HG03064 (cell line): ENCODE results near the gene C20orf204.

Experiments used
- ATAC-seq: cut with Tn5 transposase; IDR thresholded peaks from one replicate; pipeline ENCODE4 v1.9.1; 2021; ENCODE audit warnings: low read depth; ENCODE audit not compliant: unreplicated experiment

The C20orf204 gene

DNA sequence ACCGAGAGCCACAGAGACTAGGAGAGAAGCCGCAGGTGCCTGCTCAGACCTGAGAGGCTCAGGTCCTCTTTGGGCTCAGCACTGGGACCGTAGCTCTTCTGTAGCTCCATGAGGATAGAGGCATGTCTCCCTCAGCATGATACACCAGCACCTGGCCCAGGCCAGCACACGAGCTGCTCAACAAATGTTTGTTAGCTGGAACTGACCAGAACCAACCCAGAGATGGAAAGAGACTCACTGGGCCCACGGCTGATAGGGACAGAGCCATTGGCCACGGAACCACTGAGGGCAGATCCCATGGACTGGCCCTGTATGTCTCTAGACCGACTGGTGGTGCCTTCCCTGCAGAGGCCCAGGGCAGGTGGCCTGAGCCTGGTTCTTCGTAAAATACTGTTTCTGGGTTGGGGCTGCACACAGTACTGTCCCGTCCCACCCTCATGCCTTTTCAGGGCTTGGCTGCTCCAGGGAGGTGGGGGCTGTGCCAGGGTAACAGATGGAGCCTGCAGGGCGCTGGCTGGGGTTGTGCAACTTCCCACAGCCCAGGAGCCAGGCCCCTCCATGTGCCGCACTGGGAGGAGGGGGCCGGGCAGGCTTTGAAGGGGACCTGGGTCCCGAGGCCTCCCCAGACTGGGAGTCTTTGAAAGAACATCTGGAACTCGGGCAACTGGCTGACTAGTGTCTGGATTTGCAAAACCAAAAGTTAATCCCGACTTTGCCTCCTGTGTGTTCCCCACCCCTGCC, 5.2 kb downstream of the C20orf204 start:
- no peak for ATAC-seq

DNA sequence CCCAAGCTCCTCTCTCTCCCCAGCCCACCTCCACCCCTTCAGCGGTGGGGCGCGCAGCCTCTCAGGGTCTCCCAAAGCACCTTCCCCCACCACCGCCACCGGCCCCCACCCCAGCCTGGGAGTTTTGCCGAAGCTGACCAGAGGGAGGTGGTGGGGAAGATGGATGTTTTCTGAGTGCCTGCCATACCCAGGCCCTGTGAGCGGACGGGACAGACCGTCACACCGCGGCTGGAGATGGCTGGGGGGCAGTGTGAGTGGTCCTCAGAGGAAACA, 5.7 kb downstream of the C20orf204 start:
- no peak for ATAC-seq

DNA sequence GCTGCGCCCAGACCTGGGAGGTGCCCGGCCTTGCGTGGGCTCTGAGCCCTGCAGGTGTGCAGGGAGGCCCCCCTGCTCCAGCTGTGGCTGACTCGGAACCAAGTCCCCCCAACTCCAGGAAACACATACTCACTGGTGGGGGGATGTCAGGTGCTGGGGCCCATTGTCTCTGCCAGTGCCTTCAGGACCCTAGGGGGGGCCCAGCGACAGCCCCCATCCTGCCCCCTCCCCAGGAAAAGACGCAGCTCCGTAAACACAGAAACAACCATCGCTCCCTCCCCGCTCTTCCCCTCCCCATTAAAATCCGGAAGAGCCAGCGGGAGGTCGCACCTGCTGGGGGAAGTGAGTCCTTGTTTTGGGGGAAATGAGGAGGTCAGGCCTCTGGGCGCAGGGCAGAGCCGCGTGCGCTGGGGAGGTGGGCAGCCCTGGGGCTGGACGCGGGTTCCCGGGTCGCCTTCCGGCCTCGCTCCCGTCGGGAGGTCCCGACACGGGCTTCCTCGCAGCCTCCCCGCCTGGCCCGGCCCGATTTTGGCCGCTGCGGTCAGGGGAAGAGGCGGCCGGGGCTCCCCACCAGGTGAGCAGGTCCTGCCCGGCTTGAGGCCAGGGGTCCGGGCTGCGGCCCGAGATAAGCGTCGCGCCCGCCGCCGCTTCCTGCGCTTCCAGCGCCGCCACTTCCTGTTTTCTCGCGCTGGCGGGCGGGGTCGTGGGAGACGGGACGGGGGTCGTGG, 6.2 kb downstream of the C20orf204 start:
- ATAC-seq: no peak

DNA sequence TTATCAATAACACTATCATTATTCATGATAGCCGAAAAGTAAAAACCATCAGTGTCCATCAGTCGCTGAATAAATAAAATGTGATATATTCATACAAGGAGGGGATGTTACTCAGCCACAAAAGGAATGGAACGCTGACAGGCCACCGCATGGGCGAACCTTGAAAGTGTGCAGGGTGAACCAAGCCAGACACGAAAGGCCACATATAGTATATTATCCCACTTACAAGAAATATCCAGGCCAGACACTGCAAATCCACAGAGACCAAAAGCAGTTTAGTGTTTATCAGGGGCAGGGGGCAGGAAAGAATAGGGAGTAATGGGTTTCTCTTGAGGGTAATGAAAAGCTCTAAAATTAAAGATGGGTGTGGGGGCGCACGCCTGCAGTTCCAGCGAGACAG, 7.8 kb downstream of the C20orf204 start:
- ATAC-seq: no peak

DNA sequence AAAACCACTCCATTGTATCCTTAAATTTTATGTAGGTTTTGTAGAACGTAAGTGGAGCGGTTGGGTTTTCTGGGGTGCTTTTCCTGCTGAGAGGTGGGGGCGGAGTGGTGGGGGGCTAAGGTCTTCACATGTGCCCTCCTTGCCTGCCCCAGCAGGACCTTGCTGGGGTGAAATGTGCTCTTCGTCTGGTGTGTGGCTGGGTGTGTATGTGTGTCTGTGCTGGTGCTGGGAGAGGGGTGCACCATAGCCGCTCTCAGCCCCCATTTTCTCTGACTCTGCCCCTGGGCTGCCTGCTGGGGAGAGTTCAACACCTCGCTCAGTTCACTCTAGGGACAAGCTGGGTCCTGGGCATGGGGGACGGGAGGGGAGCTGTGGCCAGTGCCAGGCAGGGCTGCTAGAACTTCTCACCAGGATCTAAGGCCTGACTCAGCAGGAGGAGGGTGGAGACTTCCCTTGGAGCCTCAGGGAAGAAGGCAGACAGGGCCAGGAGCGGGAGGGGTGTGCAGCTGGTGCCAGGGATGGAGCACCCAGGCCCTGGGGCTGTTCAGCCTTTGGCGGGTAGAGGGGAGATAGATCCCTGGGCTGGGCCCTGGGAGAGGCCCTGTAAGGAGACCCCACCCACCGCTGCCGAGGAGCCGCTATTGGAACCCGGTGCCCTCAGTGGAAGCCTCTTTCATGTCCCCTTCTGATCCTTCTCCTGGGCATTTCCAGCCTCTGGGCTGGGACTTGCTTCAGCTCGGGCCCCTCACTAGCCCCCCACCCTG, 8.7 kb downstream of the C20orf204 start:
- no peak for ATAC-seq

DNA sequence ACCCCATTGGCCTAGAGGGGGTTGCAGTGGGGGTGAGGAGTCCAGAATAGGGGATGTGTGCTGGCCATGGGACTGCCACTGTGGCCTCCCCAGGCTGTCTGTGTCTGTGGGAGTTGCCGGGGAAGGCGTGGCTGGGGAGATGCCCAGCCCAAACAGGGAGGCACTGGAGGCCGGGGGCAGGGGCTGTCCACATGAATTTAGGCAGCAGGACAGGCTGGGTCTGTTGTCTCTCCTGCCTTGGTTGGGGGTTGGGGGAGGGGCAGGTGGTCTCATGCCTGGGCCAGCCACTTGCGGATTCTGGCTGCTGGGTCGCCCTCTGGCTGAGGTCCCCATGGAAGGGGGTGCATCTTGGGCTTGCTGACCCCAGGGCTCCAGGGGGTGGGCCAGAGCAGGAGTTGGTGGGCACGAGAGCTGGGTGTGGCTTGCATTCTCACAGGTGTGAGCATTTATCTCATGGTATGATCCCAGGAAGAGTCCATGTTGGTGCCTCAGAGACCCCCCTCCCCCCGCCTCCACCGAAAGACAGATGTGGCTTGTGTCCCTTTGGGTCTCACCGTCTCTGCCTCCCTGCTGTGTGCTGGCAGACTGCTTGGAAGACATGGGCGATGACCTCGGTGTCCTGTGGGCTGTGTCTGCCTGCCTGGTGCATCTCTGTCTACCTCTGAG, 9.5 kb downstream of the C20orf204 start:
- no peak for ATAC-seq

DNA sequence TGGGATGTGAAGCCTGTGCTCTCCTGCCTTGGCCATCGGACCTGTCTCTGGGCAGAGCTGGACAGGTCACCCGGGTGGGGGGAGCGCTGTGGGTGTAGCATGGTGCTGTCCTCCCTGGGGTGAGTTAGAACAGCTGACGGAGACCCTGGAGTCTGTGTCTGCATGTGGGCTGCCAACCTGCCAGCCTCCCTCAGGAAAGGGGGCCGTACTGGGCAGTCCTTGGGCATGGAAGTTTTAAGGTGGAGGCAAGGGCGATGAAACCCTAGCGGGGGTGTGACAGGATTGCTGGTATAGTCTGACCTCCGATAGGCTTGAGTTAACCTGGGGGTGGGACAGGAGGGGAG, 11.0 kb downstream of the C20orf204 start:
- no peak for ATAC-seq

DNA sequence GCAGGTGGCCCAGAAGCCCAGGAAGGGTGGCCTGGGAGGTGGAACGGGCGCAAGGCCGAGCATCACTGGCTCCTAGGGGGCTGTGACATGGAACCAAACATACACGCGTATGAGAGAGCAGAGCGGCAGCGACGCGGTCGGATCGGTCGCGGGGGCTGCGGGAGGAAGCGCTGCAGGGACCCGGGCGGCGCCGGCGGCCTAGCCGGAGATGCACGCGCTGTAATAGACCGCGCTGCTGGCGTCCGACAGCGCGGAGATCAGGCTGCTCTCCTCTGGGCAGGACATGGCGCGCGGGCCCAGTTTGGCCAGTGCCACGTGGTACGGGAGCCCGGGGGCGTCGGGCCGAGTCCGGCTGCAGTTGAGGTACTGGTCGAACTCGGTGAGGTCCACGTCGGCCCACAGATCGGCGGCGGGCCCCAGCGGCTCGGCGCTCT, 12.0 kb downstream of the C20orf204 start:
- ATAC-seq: no peak

DNA sequence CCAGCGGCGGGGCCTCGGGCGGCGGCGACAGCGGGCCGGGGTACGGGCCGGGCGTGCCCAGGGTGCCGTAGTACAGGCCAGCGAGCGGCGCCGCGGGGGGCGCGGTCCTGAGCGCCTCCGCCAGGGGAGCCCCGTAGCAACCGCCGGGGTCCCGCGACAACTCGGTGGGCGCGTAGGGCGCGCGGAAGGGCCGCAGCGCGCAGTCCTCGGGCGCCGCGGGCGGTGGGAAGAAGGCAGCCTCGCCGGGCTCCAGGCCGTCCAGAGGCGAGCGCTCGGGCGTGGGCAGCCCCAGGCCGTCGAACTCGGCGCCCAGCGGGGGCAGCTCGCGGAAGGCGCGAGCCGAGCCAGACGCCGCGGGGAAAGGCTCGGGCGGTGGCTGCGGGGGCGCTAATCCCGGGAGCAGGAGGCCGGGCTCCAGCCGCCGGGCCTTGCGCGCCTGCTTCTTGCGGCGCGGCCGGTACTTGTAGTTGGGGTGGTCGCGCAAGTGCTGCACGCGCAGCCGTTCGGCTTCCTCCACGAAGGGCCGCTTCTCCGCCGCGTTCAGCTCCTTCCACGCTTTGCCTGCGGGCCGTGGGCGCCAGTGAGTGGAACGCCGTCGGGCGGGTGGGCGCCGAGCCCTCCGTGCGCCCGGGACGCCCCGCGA, 12.5 kb downstream of the C20orf204 start:
- ATAC-seq: no peak

DNA sequence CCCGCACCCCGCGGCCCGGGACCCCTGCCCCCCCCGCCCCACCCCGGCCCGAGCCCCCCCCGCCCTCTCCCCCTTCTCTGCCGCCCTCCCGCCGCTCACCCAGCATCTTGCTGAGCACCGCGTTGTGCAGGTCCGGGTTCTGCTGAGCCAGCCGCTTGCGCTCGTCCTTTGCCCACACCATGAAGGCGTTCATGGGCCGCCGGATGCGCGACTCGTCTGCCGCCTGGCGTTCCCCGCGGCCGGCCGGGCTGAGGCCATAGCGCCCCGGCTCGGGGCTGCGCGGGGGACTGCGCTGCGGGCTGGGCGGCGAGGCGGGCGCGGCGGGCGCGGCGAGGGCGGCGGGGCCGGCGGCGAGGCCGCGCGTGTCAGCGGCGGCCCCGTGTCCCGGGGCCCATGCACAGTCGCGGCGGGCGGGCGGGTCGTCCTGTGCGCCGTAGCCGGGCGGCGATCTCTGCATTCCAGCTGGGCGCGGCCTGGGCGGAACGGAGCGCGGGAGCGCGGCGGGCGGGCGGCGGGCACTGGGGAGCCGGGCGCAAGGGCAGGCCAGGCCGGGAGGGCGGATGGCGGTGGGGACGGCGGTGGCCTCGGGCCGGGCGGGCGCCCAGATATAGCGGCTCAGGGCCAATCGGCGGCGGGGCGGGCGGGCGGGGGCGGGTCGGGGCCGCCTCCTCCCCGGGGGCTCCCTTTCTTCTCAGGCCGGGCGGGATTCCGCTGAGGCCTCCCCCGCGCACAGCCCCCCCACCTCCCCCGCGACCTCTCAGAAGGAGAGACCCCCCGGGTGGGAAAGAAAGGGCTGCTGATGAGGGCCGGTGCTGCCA, 13.3 kb downstream of the C20orf204 start, which contains the start of gene SOX18:
SOX18 (minus strand) TSS at position 580 of the 818 bp plus-strand sequence; CDS start at position 457, 123 bp downstream.
- no peak for ATAC-seq

DNA sequence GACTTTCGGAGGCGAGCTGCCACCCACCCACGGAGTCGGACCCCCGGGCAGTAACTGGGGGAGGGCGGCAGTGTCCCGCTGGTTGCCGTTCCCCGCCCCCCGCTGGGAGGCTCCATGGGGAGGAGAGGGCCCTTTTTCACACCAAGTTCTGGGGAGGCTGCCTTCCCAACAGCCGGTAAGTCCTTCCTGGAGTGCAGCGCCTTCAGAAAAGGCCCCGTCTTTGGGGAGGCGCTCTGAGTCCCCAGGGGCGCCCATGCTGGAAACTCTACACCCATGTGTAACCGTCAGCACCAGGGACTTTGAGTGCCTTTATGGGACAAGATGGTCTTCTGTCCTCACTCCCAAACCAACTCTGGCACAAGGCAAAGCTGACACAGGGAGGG, 13.9 kb downstream of the C20orf204 start:
- no peak for ATAC-seq

DNA sequence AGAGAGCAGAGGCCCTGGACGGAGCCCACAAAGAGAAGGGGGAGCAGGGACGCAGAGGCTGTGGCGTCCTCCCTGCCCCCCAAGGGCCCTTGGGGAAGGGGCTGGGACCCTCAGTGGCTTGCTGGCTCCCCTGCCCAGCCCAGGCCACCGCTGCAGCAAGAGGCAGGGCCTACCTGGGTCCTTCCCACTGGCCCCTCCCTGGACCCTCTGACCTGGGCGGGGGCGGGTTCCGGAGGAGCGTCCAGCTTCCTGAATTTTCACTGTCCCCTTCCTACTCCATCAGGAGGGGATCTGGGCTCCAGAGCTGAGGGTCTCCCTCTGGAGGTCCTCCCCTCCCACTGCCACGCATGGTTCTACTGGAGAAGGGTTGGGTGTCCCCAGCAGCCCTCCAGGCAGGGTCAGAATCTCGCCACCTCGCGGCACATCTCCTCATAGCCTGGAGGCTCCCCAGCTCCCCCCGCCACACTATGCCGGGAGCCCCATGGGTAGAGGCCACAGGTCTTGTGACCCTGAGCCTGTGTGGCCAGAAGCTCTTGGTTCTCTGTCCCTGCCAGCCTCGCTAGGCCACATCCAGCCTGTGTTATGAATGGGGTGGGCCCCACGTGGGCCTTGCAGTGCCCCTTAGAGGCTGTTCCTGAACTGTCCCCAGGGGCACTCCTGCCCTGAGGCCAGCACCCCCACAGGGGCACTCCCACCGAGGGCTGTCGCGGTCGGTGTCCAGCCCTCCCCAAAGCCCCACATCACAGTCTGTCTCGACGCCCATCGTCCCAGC, 14.5 kb downstream of the C20orf204 start:
- ATAC-seq: no peak

DNA sequence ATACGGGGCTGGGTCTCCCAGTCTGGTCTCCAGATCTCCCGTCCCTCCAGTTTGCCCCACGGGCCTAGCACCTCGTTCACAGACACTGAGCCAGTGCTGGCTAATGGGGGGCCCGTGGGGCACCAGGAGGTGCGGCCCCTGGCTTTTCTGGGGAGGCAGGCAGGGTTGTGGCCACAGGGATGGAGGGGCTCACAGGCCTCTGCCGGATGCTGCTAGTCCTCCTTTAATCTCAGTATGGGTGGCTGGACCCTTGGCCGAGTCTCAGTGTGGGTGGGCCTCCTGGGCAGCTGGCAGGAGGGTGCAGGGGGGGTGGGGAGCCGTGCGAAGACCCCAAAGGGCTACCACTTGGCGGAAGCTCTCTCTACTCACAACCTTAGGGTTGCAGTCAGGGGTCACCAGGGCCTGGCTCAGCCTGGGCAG, 15.1 kb downstream of the C20orf204 start:
- no peak for ATAC-seq

DNA sequence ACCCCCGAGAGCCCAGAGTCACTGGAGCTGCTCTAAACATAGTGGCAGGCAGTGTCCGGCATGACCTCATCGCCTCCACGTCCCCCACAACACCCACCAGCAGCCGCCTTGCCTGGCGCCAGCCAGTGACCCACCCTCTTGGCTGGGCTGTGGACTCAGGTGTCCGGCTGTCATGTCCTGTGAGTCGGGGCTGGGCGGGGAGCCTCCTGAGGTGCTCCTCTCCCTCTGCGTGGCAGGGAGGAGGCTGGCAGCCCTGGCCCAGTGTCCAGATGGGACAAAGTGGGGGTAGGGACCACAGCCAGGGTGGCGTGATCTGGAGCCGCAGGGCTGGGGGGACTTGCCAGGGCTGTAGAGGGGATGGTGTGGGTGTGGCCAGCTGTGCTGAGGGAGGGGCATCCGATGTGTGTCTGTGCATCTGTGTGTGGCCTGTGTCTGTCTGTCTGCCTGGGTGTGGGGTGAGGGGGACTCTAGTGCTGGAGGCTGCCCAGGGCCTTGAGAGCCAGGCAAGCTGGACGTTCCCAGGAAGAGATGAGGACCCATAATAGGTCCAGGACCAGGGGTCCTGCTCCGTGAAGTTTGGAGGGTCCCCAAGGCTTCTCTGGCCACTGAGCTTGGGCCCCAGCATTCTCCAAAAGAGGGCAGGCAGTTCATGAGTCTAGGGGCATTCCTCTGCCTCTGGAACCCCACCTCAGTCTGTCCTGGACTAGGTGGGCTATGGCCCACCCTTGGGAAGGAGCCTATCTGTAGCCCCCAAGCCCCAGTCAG, 15.8 kb downstream of the C20orf204 start:
- ATAC-seq: no peak

DNA sequence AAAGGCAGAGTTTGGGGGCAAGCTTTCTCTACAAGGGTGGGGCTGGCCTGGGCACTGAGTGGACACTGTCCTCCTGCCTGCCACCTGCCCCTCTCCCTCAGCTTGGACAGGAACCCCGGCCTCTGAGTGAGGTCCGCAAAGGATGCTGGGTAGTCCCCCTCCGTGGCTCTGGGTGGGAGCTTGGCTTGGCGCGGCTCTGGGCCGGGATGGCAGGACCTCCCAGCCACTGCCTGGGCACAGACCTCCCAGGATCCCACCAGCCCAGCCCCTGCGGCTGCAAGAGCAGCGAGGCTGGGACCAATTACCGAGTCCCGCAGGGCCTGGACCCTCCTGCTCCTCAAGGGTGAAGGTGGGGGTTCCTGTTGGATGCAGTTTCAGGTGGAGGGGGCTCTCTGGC, 16.3 kb downstream of the C20orf204 start:
- no peak for ATAC-seq

DNA sequence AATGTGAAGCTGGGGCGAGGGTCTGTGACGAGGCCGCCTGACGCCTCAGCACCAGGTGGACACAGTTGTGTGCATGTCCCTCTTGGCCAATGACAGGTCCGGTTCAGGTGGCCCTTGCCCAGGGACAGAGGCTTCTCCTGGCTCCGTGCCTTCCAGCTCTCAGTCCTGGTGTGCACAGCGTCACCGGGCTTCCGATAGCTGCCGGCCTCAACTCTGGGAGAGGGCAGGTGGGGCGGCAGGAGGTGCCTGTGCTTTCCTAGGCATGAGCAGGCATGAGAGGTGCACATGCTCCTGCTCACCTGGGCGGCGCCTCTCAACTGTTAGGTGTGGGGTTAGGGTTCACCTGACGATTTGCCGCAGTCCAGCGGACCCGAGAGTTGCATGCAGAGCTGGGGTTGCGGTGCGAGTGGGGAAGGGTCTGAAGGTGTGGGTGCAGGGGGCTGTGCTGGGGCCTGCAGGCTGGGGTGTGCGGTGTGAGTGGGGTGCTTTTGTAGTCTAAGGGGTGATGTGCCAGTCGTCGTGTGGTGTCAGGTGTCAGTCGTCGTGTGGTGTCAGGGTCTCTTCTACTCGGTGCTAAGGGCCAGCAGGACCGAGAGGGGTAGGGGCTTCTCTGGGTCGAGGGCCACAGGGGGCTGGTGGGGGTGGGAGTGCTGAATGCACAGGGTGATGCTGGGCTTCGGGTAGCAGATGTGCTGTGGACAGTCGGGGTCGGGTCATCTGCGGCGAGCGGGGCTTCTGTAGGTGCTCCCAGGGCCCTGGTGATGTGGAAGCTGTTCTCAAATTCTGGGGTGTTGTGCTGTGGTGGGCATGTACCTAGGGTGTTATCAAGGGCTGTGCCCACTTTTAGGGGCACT, 17.2 kb downstream of the C20orf204 start:
- no peak for ATAC-seq

DNA sequence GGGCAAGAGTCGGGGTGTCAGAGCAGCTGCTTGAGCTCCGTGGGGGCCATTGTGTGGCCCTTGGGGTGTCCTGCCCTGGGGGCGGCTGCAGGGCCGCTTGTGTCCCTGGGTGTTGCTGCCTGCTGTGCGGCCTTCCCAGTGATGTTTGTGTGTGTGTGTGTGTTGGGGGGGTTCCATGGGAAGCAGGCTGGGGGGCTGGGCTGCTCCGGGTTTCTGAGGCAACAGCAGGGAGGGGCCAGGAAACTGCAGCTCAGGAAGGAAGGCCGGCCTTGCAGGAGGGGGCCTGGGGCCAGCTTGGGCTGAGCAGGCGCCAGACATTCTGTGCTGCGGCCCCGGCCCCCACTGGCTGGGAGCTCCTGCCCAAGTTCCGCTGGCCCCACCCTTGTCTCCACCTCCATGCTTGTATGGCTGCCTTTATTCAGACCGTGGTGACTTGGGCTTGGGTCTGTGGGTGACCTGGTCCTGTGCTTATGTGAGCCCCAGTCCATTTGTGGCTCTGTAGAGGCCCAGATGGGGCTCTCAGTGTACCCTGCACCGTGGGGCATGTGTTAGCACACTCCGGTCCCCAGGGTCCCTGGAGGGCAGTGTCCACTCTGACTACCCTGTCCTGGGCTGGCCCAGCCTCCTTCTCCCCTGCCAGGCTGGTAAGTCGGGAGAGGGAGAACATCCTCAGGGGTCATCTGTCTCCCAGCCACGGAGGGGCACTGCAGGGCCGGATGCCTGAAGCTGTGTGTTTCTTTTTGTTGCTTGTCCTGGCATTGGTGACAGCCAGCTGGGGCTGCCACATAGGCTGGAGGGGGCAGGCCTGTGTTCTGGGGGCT, 18.1 kb downstream of the C20orf204 start:
- ATAC-seq: no peak
